Tibial nerve (tissue), 3 donors: ENCODE results near the gene BRD3OS.

Source experiments
- CTCF ChIP-seq, 5 experiments: fragments of 200-600 bp in 3 of 5; fragments of 450-650 bp in 2 of 5; sonication (generic) in 3 of 5; IDR thresholded peaks; one replicate each; pipeline ENCODE4 v1.5.1; 2016 to 2019; ENCODE audit warnings: antibody characterized with exemption in 5 of 5, mild to moderate bottlenecking in 3 of 5, moderate library complexity in 2 of 5
- POLR2A ChIP-seq, 2 donors: fragments of 450-650 bp; IDR thresholded peaks; one replicate each; pipeline ENCODE4 v1.6.1; 2017; ENCODE audit warnings: antibody characterized with exemption in 2 of 2, mild to moderate bottlenecking in 2 of 2, moderate library complexity in 2 of 2

DNA sequence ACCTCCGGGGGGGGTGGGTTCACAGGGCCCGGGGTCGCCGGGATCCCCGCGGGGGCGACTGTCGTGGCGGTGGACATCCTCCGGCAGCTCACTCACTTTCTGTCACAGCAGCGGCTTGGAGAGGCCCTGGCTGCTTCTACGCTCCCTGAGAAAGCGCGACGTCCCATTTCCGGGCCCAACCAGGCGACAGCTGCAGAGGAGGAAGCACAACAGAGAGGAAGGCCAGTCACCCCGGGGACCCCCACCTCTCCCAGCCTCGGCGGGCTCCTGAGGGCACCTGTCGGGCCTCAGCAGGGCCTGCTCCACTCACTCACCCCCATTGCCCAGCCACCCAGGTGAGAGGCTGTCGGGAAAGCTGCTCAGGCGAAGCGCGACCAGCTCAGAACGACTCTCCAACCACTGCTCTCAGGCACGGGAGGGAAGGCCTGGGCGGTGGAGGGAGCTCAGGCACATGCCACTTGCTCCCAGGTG lies 28.2 kb downstream of the BRD3OS start:
- TF ChIP-seq CTCF (IDR thresholded peaks at IDR 0.05) = no peak
- TF ChIP-seq POLR2A (IDR thresholded peaks at IDR 0.05) = no peak
